GM12873 (cell line): Measurements from ENCODE around the gene AEBP1.

ENCODE experiments used
- CTCF ChIP-seq: IDR thresholded peaks from 2 replicates; pipeline ENCODE4 v1.5.1; 2012; ENCODE audit warnings: low read depth, mild to moderate bottlenecking, moderate library complexity, low read length, control low read depth; ENCODE audit not compliant: insufficient read depth; ENCODE audit errors: missing control alignments

Gene AEBP1

GRCh38 chr7:44155191-44156185 lies 51.3 kb downstream of the AEBP1 start:
- no peak for TF ChIP-seq CTCF

- TF ChIP-seq CTCF, result no peak
These were observed 52.4 kb downstream of the AEBP1 start for GRCh38 chr7:44156453-44157010.

DNA sequence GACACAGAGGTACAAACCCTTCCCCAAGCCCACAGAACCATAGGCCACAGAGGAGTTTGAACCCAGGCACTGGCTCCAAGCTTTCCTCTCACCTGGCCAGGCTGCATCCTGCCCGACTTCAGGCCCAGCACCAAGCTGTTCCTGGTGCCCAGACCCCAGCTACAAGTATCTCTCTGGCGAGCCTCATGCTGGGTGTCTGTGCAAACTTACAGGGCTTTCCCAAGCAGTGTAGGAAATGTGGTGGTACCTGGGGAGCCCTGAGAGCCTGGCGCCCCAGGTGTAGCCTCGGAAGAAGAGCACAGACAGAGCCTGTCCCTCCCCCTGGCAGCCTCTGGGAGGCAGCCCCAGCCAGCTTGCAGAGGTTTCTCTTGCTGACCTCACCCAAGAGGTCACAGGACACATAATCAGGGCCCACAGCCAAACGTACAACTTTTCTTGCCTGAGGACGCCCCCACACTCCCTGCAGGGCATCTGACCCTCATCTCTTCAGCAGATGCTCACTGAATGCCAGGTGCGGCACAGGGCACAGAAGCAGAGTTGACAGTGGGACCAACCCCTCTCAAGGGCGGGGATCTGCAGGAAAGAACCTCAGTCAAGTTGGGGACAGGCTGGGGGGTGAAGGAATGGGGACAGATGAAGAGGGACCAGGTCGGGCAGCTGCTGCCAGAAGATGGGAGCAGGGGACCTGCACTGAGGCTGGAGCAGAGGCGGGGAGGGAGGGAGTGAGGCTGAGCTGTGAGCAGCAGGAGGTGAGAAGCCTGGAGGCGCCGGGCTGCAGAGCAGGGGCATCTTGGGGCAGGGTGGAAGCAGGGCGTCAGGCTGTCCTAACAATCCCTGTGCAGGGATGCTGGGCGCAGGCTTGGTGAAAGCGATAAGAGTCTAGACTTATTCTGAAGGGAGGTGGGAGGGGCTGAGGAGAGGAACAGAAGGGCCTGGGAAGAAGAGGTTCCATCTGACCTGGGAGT lies 53.3 kb downstream of the AEBP1 start:
- no peak for TF ChIP-seq CTCF

- no peak for TF ChIP-seq CTCF
These were observed 54.1 kb downstream of the AEBP1 start for GRCh38 chr7:44158096-44158872.

GRCh38 chr7:44158873-44159631 lies 54.9 kb downstream of the AEBP1 start:
- no peak for TF ChIP-seq CTCF
